ENCODE measurements around the gene NID1. TPM values are rescaled to one million over a fixed set of nuclear protein-coding genes. Genes with fewer than 3 reads are reported as not detected.

The NID1 gene
- total RNA-seq, 2 experiments from 2014 or later = not detected

GRCh38 chr1:236063919-236064673, 794 bp downstream of the NID1 start:
- H3K36me3 ChIP-seq (ENCODE audit: insufficient read depth, low read length) = no peaks in the 10 kb centered on the region
- TF ChIP-seq EZH2phosphoT487 (IDR thresholded peaks at IDR 0.05; ENCODE audit: borderline replicate concordance, low read depth, low read length) (no peak), CTCF (conservative IDR thresholded peaks at IDR 0.05; ENCODE audit: low read length) (no peak)
- no peaks in the 10 kb centered on the region for H4K20me1 ChIP-seq (ENCODE audit: insufficient read depth, low read length)
- no peak overlapping the region for H3K4me3 ChIP-seq (ENCODE audit: low read depth, low read length, poor library complexity, severe bottlenecking)
- intact Hi-C loops (cut with micrococcal nuclease; ENCODE audit: unreplicated experiment) = no loop called here
- no peak overlapping the region for H3K4me2 ChIP-seq (ENCODE audit: low read length)
- H3K4me1 ChIP-seq (ENCODE audit: insufficient read depth, low read length, poor library complexity, severe bottlenecking) = no peaks in the 10 kb centered on the region
- no peaks in the 10 kb centered on the region for H3K9me2 ChIP-seq (ENCODE audit: insufficient read depth, low read length)
- no peaks in the 10 kb centered on the region for H3K79me2 ChIP-seq (ENCODE audit: insufficient read depth, low read depth, low read length)
- no peak overlapping the region for H2AFZ ChIP-seq (ENCODE audit: low read length)
- BruUV-seq (replicated peaks) = no TSS peak
- H3K27ac ChIP-seq (ENCODE audit: low read depth, low read length, poor library complexity, severe bottlenecking) = no peak overlapping the region
- ChIA-PET CTCF (ENCODE audit: unreplicated experiment) (no interaction called here), POLR2A (no interaction called here)
- no peak for DNase-seq (ENCODE audit: low spot score)
- no peaks in the 10 kb centered on the region for H3K9me3 ChIP-seq (ENCODE audit: low read length)

- H3K27ac ChIP-seq (ENCODE audit: low read depth, low read length, poor library complexity, severe bottlenecking) = no peak overlapping the region
- POLR2A ChIA-PET = interaction anchor here (0.6 kb wide), 1 partner anchor 33 kb away, joined by 4 read pairs; no protein-coding TSS in a partner anchor
- intact Hi-C loops (cut with micrococcal nuclease; ENCODE audit: unreplicated experiment) = no loop called here
Observed at GRCh38 chr1:236063551-236063918, 1.4 kb downstream of the NID1 start.

More at GRCh38 chr1:236063551-236063918, 1.4 kb downstream of the NID1 start:
- H3K9me2 ChIP-seq (ENCODE audit: insufficient read depth, low read length) = no peaks in the 10 kb centered on the region
- no peaks in the 10 kb centered on the region for H4K20me1 ChIP-seq (ENCODE audit: insufficient read depth, low read length)
- CTCF ChIA-PET (ENCODE audit: unreplicated experiment) = no interaction called here
- no TSS peak for BruUV-seq (replicated peaks)
- H2AFZ ChIP-seq (ENCODE audit: low read length) = no peak overlapping the region
- H3K9me3 ChIP-seq (ENCODE audit: low read length) = no peaks in the 10 kb centered on the region
- H3K4me2 ChIP-seq (ENCODE audit: low read length) = no peak overlapping the region
- no peaks in the 10 kb centered on the region for H3K36me3 ChIP-seq (ENCODE audit: insufficient read depth, low read length)
- DNase-seq (ENCODE audit: low spot score) = no peak
- no peak overlapping the region for H3K4me3 ChIP-seq (ENCODE audit: low read depth, low read length, poor library complexity, severe bottlenecking)
- H3K79me2 ChIP-seq (ENCODE audit: insufficient read depth, low read depth, low read length) = no peaks in the 10 kb centered on the region
- no peaks in the 10 kb centered on the region for H3K4me1 ChIP-seq (ENCODE audit: insufficient read depth, low read length, poor library complexity, severe bottlenecking)
- TF ChIP-seq CTCF (conservative IDR thresholded peaks at IDR 0.05; ENCODE audit: low read length) (no peak), EZH2phosphoT487 (IDR thresholded peaks at IDR 0.05; ENCODE audit: borderline replicate concordance, low read depth, low read length) (no peak)

Data from OCI-LY7 (cell line).